Ovary (tissue), 9 donors: Measurements from ENCODE around the gene ADARB2. TPM values are rescaled to one million over a fixed set of nuclear protein-coding genes. Genes with fewer than 3 reads are reported as not detected.

Experiments used
- DNase-seq, 5 donors: peaks; one replicate each; pipeline ENCODE4 v3.0.0-alpha.2; 2019 to 2020
- H3K27ac ChIP-seq, 2 donors: fragments of 200-600 bp; one replicate each; pipeline versions ENCODE4 v1.5.1 to v1.8.0; 2019 to 2022
- H3K27me3 ChIP-seq: fragments of 200-600 bp; one replicate; pipeline ENCODE4 v1.8.0; 2022
- H3K36me3 ChIP-seq: fragments of 200-600 bp; sonication (generic); one replicate; pipeline ENCODE4 v1.5.1; 2019
- H3K4me1 ChIP-seq: one replicate; pipeline ENCODE4 v1.8.1; 2013; ENCODE audit warnings: mild to moderate bottlenecking, moderate library complexity; ENCODE audit not compliant: insufficient read depth
- H3K4me3 ChIP-seq: fragments of 200-600 bp; sonication (generic); one replicate; pipeline ENCODE4 v1.5.1; 2017
- H3K9me3 ChIP-seq, 2 donors: fragments of 200-600 bp in 1 of 2; sonication (generic) in 1 of 2; one replicate each; pipeline versions ENCODE4 v1.5.1 to v1.8.1; 2013 to 2019; ENCODE audit warnings: mild to moderate bottlenecking in 1 of 2, moderate library complexity in 1 of 2
- EP300 ChIP-seq: sonication (generic); formaldehyde crosslinking; IDR thresholded peaks from one replicate; pipeline ENCODE4 v1.6.1; 2017; ENCODE audit warnings: antibody characterized with exemption
- POLR2A ChIP-seq: fragments of 450-650 bp; IDR thresholded peaks from one replicate; pipeline ENCODE4 v1.6.1; 2017; ENCODE audit warnings: antibody characterized with exemption, mild to moderate bottlenecking, moderate library complexity
- whole genome bisulfite sequencing, 3 donors: extraction: QIAGEN DNeasy Blood & Tissue Kit in 1 of 3; methylation state at CpG; one replicate each; pipeline versions ENCODE4 v1.1.5 to v1.1.7; 2013 to 2017; 5-methylcytosine and 5-hydroxymethylcytosine counted together
- intact Hi-C, 4 donors: fragments of 100-400 bp; cut with DNase I; formaldehyde crosslinking; loops; one replicate each; pipeline versions ENCODE4 v1.11.0 to v1.15.1; 2022 to 2023
- polyA plus RNA-seq, 2 donors: library from polyadenylated mRNA; stranded (reverse); fragments of 200-250 nt in 1 of 2; fragments of 350-450 nt in 1 of 2; fragmentation: Illumina TruSeq in 1 of 2; extraction: RNeasy Lipid Tissue Mini Kit (QIAGEN cat#74804) in 1 of 2; gene quantifications; one replicate each; pipeline ENCODE4 v1.2.3, GENCODE V29; 2013 to 2014
- total RNA-seq, 7 donors: library from RNA; depleted of rRNA in 2 of 7; stranded (reverse); fragments of >200 nt in 2 of 7; fragmentation: NEBNext Ultra II Directional in 3 of 7; extraction: Animal tissue kit (Norgen Biotek cat#: 25700) in 3 of 7; gene quantifications; one replicate each; pipeline versions ENCODE4 v1.1.0 to v1.2.4, GENCODE V29; 2016 to 2023
- TF ChIP-seq, protein P1 (sequence below), 3 donors: fragments of 450-650 bp in 2 of 3; fragments of 200-600 bp in 1 of 3; IDR thresholded peaks; one replicate each; pipeline versions ENCODE4 v1.5.1 to v1.8.0; 2016 to 2022; ENCODE audit warnings: antibody characterized with exemption in 3 of 3, mild to moderate bottlenecking in 1 of 3
- donor health status: DM: no; HTN: no; CAD: no; lungs with moderate emphysema.
- donor health status: DM: no; HTN: no; CAD: no.
- donor health status: Bipolar disorder and iron deficiency.
- donor health status: DM: yes; HTN: yes; CAD: no.
- donor health status: DM: no; HTN: no; CAD: no.
- donor health status: DM: yes; HTN: yes; CAD: no.

ADARB2 gene
- total and polyA plus RNA-seq, 9 donors: 0.12 to 2.0 (median 0.36) TPM; not detected in 2

DNA sequence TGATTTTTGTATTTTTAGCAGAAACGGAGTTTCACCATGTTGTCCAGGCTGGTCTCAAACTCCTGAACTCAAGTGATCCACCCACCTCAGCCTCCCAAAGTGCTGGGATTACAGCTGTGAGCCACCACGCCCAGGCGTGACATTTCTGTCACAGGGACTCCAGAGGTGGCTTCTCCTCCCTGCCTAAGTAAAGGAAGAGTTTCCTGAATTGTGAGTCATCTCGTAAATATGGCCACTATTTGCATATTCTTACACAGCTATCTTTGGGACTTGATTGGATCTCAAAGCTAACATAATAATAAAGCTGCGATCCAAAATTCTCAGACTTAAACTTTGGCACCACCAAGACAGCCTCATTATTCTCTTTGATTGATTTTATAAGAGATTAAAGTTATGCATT lies 50.1 kb downstream of the ADARB2 start:
- H3K4me3 ChIP-seq: no peak overlapping the region
- no peaks in the 10 kb centered on the region for H3K9me3 ChIP-seq
- no peak for DNase-seq
- H3K36me3 ChIP-seq: no peaks in the 10 kb centered on the region
- no peak overlapping the region for H3K27ac ChIP-seq
- intact Hi-C loops: no loop called here
- 82 to 89% (median 83%) methylated on average over 5 of the region's 5 CpGs for WGBS, 3 donors
- H3K4me1 ChIP-seq: no peaks in the 10 kb centered on the region
- no peaks in the 10 kb centered on the region for H3K27me3 ChIP-seq
- TF ChIP-seq POLR2A (no peak), EP300 (no peak)
- TF ChIP-seq, protein P1, sequence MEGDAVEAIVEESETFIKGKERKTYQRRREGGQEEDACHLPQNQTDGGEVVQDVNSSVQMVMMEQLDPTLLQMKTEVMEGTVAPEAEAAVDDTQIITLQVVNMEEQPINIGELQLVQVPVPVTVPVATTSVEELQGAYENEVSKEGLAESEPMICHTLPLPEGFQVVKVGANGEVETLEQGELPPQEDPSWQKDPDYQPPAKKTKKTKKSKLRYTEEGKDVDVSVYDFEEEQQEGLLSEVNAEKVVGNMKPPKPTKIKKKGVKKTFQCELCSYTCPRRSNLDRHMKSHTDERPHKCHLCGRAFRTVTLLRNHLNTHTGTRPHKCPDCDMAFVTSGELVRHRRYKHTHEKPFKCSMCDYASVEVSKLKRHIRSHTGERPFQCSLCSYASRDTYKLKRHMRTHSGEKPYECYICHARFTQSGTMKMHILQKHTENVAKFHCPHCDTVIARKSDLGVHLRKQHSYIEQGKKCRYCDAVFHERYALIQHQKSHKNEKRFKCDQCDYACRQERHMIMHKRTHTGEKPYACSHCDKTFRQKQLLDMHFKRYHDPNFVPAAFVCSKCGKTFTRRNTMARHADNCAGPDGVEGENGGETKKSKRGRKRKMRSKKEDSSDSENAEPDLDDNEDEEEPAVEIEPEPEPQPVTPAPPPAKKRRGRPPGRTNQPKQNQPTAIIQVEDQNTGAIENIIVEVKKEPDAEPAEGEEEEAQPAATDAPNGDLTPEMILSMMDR (IDR thresholded peaks at IDR 0.05): no peak

GRCh38 chr10:1686491-1686749 lies 50.9 kb downstream of the ADARB2 start:
- intact Hi-C loops: no loop called here
- no peaks in the 10 kb centered on the region for H3K27me3 ChIP-seq
- DNase-seq: no peak
- no peaks in the 10 kb centered on the region for H3K36me3 ChIP-seq
- no peaks in the 10 kb centered on the region for H3K4me1 ChIP-seq
- H3K27ac ChIP-seq: no peak overlapping the region
- H3K4me3 ChIP-seq: no peak overlapping the region
- H3K9me3 ChIP-seq: no peaks in the 10 kb centered on the region
- TF ChIP-seq POLR2A (no peak), EP300 (no peak)
- TF ChIP-seq, protein P1 (IDR thresholded peaks at IDR 0.05): no peak
- WGBS, 3 donors: 56 to 62% (median 60%) methylated on average over 9 of the region's 9 CpGs

DNA sequence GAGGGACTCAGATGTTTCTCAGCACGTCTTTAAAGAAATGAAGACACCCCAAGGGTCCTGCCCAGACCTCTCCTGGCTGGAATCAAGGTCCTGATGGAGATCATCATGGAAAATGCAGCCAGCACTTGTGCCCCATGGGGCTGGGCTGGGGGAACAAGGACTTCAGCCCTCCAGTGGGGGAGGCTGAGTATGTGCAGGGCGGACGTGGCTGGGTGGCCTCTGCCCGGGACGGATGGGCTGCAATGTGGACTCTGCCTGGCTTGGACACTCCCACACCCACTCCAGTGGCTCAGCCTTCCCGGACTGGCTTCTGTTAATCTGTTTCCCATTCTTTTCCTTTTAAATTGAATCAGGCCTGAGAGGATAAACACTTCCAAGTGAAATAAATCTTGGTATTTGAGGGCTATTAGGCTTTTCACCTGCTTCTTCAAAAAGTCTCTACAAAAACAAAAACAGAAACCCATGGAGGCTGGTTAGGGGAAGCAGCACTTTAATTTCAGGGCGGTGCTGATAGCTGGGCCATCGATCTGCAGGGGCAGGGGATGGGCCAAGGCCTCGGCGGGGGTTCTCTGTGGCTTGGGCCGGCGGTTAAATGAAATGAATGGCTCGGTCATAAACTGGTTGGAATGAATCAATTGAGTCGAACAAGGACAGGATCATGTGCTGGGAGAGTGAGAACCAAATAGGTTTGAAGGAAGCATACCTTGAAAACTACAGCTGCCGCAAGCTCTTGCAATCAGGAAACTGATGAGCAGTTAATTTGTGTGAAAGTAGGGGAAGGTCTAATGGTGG lies 51.4 kb downstream of the ADARB2 start:
- H3K27ac ChIP-seq: no peak overlapping the region
- intact Hi-C loops: no loop called here
- DNase-seq: no peak
- 33 to 39% (median 36%) methylated on average over 15 of the region's 15 CpGs for WGBS, 3 donors
- TF ChIP-seq, protein P1 (IDR thresholded peaks at IDR 0.05): no peak
- no peak for TF ChIP-seq EP300
- no peak for TF ChIP-seq POLR2A
- no peaks in the 10 kb centered on the region for H3K27me3 ChIP-seq
- no peaks in the 10 kb centered on the region for H3K36me3 ChIP-seq
- no peaks in the 10 kb centered on the region for H3K4me1 ChIP-seq
- H3K4me3 ChIP-seq: no peak overlapping the region
- no peaks in the 10 kb centered on the region for H3K9me3 ChIP-seq

- TF ChIP-seq, protein P1 (IDR thresholded peaks at IDR 0.05): no peak
- whole genome bisulfite sequencing, 3 donors: 92 to 95% (median 94%) methylated on average over 9 of the region's 9 CpGs
- intact Hi-C loops: no loop called here
- Histone ChIP-seq H3K4me1 (no peaks in the 10 kb centered on the region), H3K4me3 (no peak overlapping the region), H3K36me3 (no peaks in the 10 kb centered on the region), H3K9me3 (no peaks in the 10 kb centered on the region), H3K27ac (no peak overlapping the region), H3K27me3 (no peaks in the 10 kb centered on the region)
- no peak for DNase-seq
These were observed 52.3 kb downstream of the ADARB2 start for GRCh38 chr10:1684991-1685390.
